Measurements from ENCODE around the gene TMEM221. TPM values are rescaled to one million over a fixed set of nuclear protein-coding genes. Genes with fewer than 3 reads are reported as not detected.

Gene TMEM221
- total and polyA plus RNA-seq, 10 donors, result 0.03 to 0.20 TPM; not detected in 8

GRCh38 chr19:17488593-17489391, 40.3 kb upstream of the TMEM221 start:
- no peaks in the 10 kb centered on the region for H3K27me3 ChIP-seq (replicated peaks in 1 of 7)
- no peaks in the 10 kb centered on the region for H3K9me3 ChIP-seq
- TF ChIP-seq POLR2AphosphoS5 (IDR thresholded peaks at IDR 0.05) (peak in 2 of 3 donors; percentile 19 to 64), POLR2A (IDR thresholded peaks at IDR 0.05) (no peak), CTCF (IDR thresholded peaks at IDR 0.05 in 8 of 11, conservative IDR thresholded peaks at IDR 0.05 in 3 of 11) (peak in 6 of 11 experiments; percentile 11 to 52 (median 26))
- peaks cover 4 to 41% (median 24%) of the 10 kb centered on the region in 6 donors for H3K4me1 ChIP-seq
- 18 to 44% (median 21%) methylated on average over 24 to 31 of the region's 31 CpGs for WGBS, 5 donors
- peak; percentile 89 for DNase-seq
- intact Hi-C loops (cut with DNase I; ENCODE audit: low total_unique reads), result no loop called here
- H3K27ac ChIP-seq, result peak overlapping the region; percentile 3 to 69 (median 47)
- H3K4me3 ChIP-seq, result peak overlapping the region in 7 of 8 donors; percentile 8 to 54 (median 32)
- H3K36me3 ChIP-seq, result no peaks in the 10 kb centered on the region

GRCh38 chr19:17487284-17488121, 39.0 kb upstream of the TMEM221 start:
- Histone ChIP-seq H3K27me3 (replicated peaks in 1 of 7) (no peaks in the 10 kb centered on the region), H3K4me1 (peaks cover 4 to 47% (median 24%) of the 10 kb centered on the region in 6 donors), H3K36me3 (no peaks in the 10 kb centered on the region), H3K9me3 (no peaks in the 10 kb centered on the region), H3K27ac (peak overlapping the region in 2 of 8 donors; percentile 69), H3K4me3 (no peak overlapping the region)
- DNase-seq, result no peak
- TF ChIP-seq POLR2A (IDR thresholded peaks at IDR 0.05), result no peak
- TF ChIP-seq POLR2AphosphoS5 (IDR thresholded peaks at IDR 0.05), result no peak
- no peak for TF ChIP-seq CTCF (IDR thresholded peaks at IDR 0.05 in 8 of 11, conservative IDR thresholded peaks at IDR 0.05 in 3 of 11)
- WGBS, 5 donors, result 76 to 88% (median 84%) methylated on average over 12 to 18 of the region's 18 CpGs
- intact Hi-C loops (cut with DNase I; ENCODE audit: low total_unique reads), result no loop called here

- Histone ChIP-seq H3K27ac (no peak overlapping the region), H3K4me1 (peaks cover 4 to 50% (median 26%) of the 10 kb centered on the region in 6 donors), H3K27me3 (replicated peaks in 1 of 7) (no peaks in the 10 kb centered on the region), H3K36me3 (no peaks in the 10 kb centered on the region), H3K4me3 (no peak overlapping the region), H3K9me3 (no peaks in the 10 kb centered on the region)
- DNase-seq, result no peak
- WGBS, 5 donors, result 94 to 97% (median 97%) methylated on average over 38 to 58 of the region's 58 CpGs
- intact Hi-C loops (cut with DNase I; ENCODE audit: low total_unique reads), result no loop called here
- TF ChIP-seq POLR2AphosphoS5 (IDR thresholded peaks at IDR 0.05) (peak in 1 of 3 donors; percentile 15), CTCF (IDR thresholded peaks at IDR 0.05 in 8 of 11, conservative IDR thresholded peaks at IDR 0.05 in 3 of 11) (no peak)
These were observed 38.2 kb upstream of the TMEM221 start for GRCh38 chr19:17486545-17487240.

All from spleen (tissue), 11 donors.